Tibial nerve (tissue), 4 donors: Measurements from ENCODE around the gene IP6K1. TPM values are rescaled to one million over a fixed set of nuclear protein-coding genes. Genes with fewer than 3 reads are reported as not detected.

Experiments used
- DNase-seq, 2 donors: peaks; one replicate each; pipeline ENCODE4 v3.0.0-alpha.2; 2019; ENCODE audit warnings: low spot score in 2 of 2
- H3K27ac ChIP-seq, 4 donors: fragments of 200-600 bp; sonication (generic) in 3 of 4; one replicate each; pipeline ENCODE4 v1.5.1; 2017 to 2019; ENCODE audit warnings: mild to moderate bottlenecking in 1 of 4
- H3K27me3 ChIP-seq, 2 donors: fragments of 200-600 bp; sonication (generic) in 1 of 2; one replicate each; pipeline versions ENCODE4 v1.5.1 to v1.6.0; 2017 to 2019
- H3K36me3 ChIP-seq, 3 donors: fragments of 200-600 bp; sonication (generic); one replicate each; pipeline ENCODE4 v1.5.1; 2018 to 2019
- H3K4me1 ChIP-seq, 4 donors: fragments of 200-600 bp; sonication (generic) in 3 of 4; one replicate each; pipeline ENCODE4 v1.5.1; 2017 to 2019
- H3K4me3 ChIP-seq, 4 donors: fragments of 200-600 bp; sonication (generic) in 3 of 4; one replicate each; pipeline ENCODE4 v1.5.1; 2017 to 2019; ENCODE audit warnings: mild to moderate bottlenecking in 1 of 4, moderate library complexity in 1 of 4
- H3K9me3 ChIP-seq, 4 donors: fragments of 200-600 bp; sonication (generic) in 3 of 4; one replicate each; pipeline ENCODE4 v1.5.1; 2017 to 2019
- CTCF ChIP-seq, 5 experiments: fragments of 200-600 bp in 3 of 5; fragments of 450-650 bp in 2 of 5; sonication (generic) in 3 of 5; IDR thresholded peaks; one replicate each; pipeline ENCODE4 v1.5.1; 2016 to 2019; ENCODE audit warnings: antibody characterized with exemption in 5 of 5, mild to moderate bottlenecking in 3 of 5, moderate library complexity in 2 of 5
- EP300 ChIP-seq, 2 donors: sonication (generic); formaldehyde crosslinking; IDR thresholded peaks; one replicate each; pipeline ENCODE4 v1.6.1; 2017; ENCODE audit warnings: antibody characterized with exemption in 2 of 2, mild to moderate bottlenecking in 1 of 2
- POLR2A ChIP-seq, 2 donors: fragments of 450-650 bp; IDR thresholded peaks; one replicate each; pipeline ENCODE4 v1.6.1; 2017; ENCODE audit warnings: antibody characterized with exemption in 2 of 2, mild to moderate bottlenecking in 2 of 2, moderate library complexity in 2 of 2
- WGBS, 2 donors: methylation state at CpG; one replicate each; pipeline ENCODE4 v1.1.5; 2018; 5-methylcytosine and 5-hydroxymethylcytosine counted together
- total RNA-seq, 4 donors: library from RNA; depleted of rRNA; stranded (reverse); fragments of >200 nt; gene quantifications; one replicate each; pipeline ENCODE4 v1.1.0, GENCODE V29; 2016

The IP6K1 gene
- total RNA-seq, 4 donors from 2014 or later, result 43.2 to 77.5 (median 50.7) TPM

GRCh38 chr3:49738067-49738713, 48.2 kb downstream of the IP6K1 start:
- DNase-seq, result no peak
- Histone ChIP-seq H3K4me1 (peaks cover 0 to 15% (median 0%) of the 10 kb centered on the region in 4 donors), H3K4me3 (no peak overlapping the region), H3K9me3 (no peaks in the 10 kb centered on the region), H3K36me3 (peaks cover 0 to 59% (median 8%) of the 10 kb centered on the region in 3 donors), H3K27me3 (no peaks in the 10 kb centered on the region), H3K27ac (no peak overlapping the region)
- TF ChIP-seq POLR2A (IDR thresholded peaks at IDR 0.05), result no peak
- TF ChIP-seq EP300 (IDR thresholded peaks at IDR 0.05), result no peak
- no peak for TF ChIP-seq CTCF (IDR thresholded peaks at IDR 0.05)
- 96% methylated on average over 11 of the region's 11 CpGs for WGBS, 2 donors

GRCh38 chr3:49734752-49735151, 51.6 kb downstream of the IP6K1 start:
- H3K36me3 ChIP-seq, result peaks cover 0 to 79% (median 17%) of the 10 kb centered on the region in 3 donors
- no peak for TF ChIP-seq EP300 (IDR thresholded peaks at IDR 0.05)
- TF ChIP-seq POLR2A (IDR thresholded peaks at IDR 0.05), result no peak
- no peak for TF ChIP-seq CTCF (IDR thresholded peaks at IDR 0.05)
- no peaks in the 10 kb centered on the region for H3K9me3 ChIP-seq
- 81 to 86% methylated on average over 5 to 6 of the region's 6 CpGs for WGBS, 2 donors
- no peak overlapping the region for H3K4me3 ChIP-seq
- no peak for DNase-seq
- no peak overlapping the region for H3K27ac ChIP-seq
- peaks cover 0 to 15% (median 0%) of the 10 kb centered on the region in 4 donors for H3K4me1 ChIP-seq
- H3K27me3 ChIP-seq, result no peaks in the 10 kb centered on the region

- H3K27me3 ChIP-seq, result no peaks in the 10 kb centered on the region
- H3K36me3 ChIP-seq, result peaks cover 0 to 84% (median 17%) of the 10 kb centered on the region in 3 donors
- whole genome bisulfite sequencing, 2 donors, result 95 to 97% methylated on average over 1 of the region's 1 CpG
- no peak overlapping the region for H3K27ac ChIP-seq
- no peak overlapping the region for H3K4me3 ChIP-seq
- peaks cover 0 to 15% (median 0%) of the 10 kb centered on the region in 4 donors for H3K4me1 ChIP-seq
- TF ChIP-seq EP300 (IDR thresholded peaks at IDR 0.05) (no peak), CTCF (IDR thresholded peaks at IDR 0.05) (no peak), POLR2A (IDR thresholded peaks at IDR 0.05) (no peak)
- DNase-seq, result no peak
- no peaks in the 10 kb centered on the region for H3K9me3 ChIP-seq
Measured at GRCh38 chr3:49733551-49733950, 52.8 kb downstream of the IP6K1 start.

- WGBS, 2 donors, result 86 to 90% methylated on average over 11 of the region's 11 CpGs
- DNase-seq, result no peak
- Histone ChIP-seq H3K27ac (no peak overlapping the region), H3K4me1 (peaks cover 0 to 15% (median 0%) of the 10 kb centered on the region in 4 donors), H3K4me3 (no peak overlapping the region), H3K9me3 (no peaks in the 10 kb centered on the region), H3K27me3 (no peaks in the 10 kb centered on the region), H3K36me3 (peaks cover 0 to 84% (median 13%) of the 10 kb centered on the region in 3 donors)
- TF ChIP-seq POLR2A (IDR thresholded peaks at IDR 0.05), result no peak
Measured at GRCh38 chr3:49732597-49732996, 53.7 kb downstream of the IP6K1 start.

GRCh38 chr3:49729966-49730609, 56.3 kb downstream of the IP6K1 start:
- no peak overlapping the region for H3K4me3 ChIP-seq
- peaks cover 0 to 20% (median 0%) of the 10 kb centered on the region in 4 donors for H3K4me1 ChIP-seq
- H3K27me3 ChIP-seq, result no peaks in the 10 kb centered on the region
- H3K9me3 ChIP-seq, result no peaks in the 10 kb centered on the region
- TF ChIP-seq POLR2A (IDR thresholded peaks at IDR 0.05), result no peak
- TF ChIP-seq CTCF (IDR thresholded peaks at IDR 0.05), result no peak
- TF ChIP-seq EP300 (IDR thresholded peaks at IDR 0.05), result no peak
- H3K27ac ChIP-seq, result no peak overlapping the region
- WGBS, 2 donors, result 99 to 100% methylated on average over 4 of the region's 4 CpGs
- DNase-seq, result no peak
- peaks cover 0 to 86% (median 9%) of the 10 kb centered on the region in 3 donors for H3K36me3 ChIP-seq
